ENCODE results near the gene PCYOX1L. TPM values are rescaled to one million over a fixed set of nuclear protein-coding genes. Genes with fewer than 3 reads are reported as not detected.

PCYOX1L gene
- total and polyA plus RNA-seq, 2 experiments from 2014 or later = 6.7 to 14.7 TPM

GRCh38 chr5:149387081-149387631 lies 29.3 kb downstream of the PCYOX1L start (continued):
- TF ChIP-seq JUNB (IDR thresholded peaks at IDR 0.05; ENCODE audit: unreplicated experiment) = no peak

- TF ChIP-seq EZH2 (IDR thresholded peaks at IDR 0.05; ENCODE audit: low read depth, unreplicated experiment) (no peak), POLR2AphosphoS5 (IDR thresholded peaks at IDR 0.05; ENCODE audit: low read depth) (no peak), ETS1 (IDR thresholded peaks at IDR 0.05) (no peak), JUNB (IDR thresholded peaks at IDR 0.05; ENCODE audit: unreplicated experiment) (no peak), ZNF462 (CRISPR knock-in tag; IDR thresholded peaks at IDR 0.05) (no peak), ZNF331 (CRISPR knock-in tag; IDR thresholded peaks at IDR 0.05; ENCODE audit: low read depth) (no peak), CTCF (conservative IDR thresholded peaks at IDR 0.05; ENCODE audit: low read depth in 2 of 2) (no peak), CREB1 (CRISPR knock-in tag; IDR thresholded peaks at IDR 0.05; ENCODE audit: low read depth) (no peak), ZNF114 (CRISPR knock-in tag; IDR thresholded peaks at IDR 0.05) (no peak), EZH2phosphoT487 (IDR thresholded peaks at IDR 0.05; ENCODE audit: unreplicated experiment) (no peak), REST (IDR thresholded peaks at IDR 0.05; ENCODE audit: unreplicated experiment) (no peak), STAT1 (IDR thresholded peaks at IDR 0.05; ENCODE audit: unreplicated experiment) (no peak), NANOG (IDR thresholded peaks at IDR 0.05; ENCODE audit: borderline replicate concordance) (no peak)
- H3K9me3 Mint-ChIP-seq = no peaks in the 10 kb centered on the region
- H3K27ac ChIP-seq (ENCODE audit: low read depth) = no peak overlapping the region
- no peaks in the 10 kb centered on the region for H3K36me3 ChIP-seq (ENCODE audit: insufficient read depth)
- no peaks in the 10 kb centered on the region for H3F3A ChIP-seq (replicated peaks; ENCODE audit: low read depth)
- ATAC-seq (no peak), DNase-seq (ENCODE audit: low spot score) (no peak)
- no peaks in the 10 kb centered on the region for H3K4me1 ChIP-seq (ENCODE audit: insufficient read depth)
- H3K4me1 Mint-ChIP-seq = no peaks in the 10 kb centered on the region
- no peak overlapping the region for H3K27ac Mint-ChIP-seq
- no peaks in the 10 kb centered on the region for H3K9me2 ChIP-seq (ENCODE audit: insufficient read depth)
- H3K4me2 ChIP-seq = no peak overlapping the region
- no peak overlapping the region for H3K4me3 ChIP-seq
- H3K36me3 Mint-ChIP-seq (ENCODE audit: low read depth) = no peaks in the 10 kb centered on the region
- H4K20me1 ChIP-seq (replicated peaks; ENCODE audit: insufficient read depth) = no peaks in the 10 kb centered on the region
- no peak overlapping the region for H2AFZ ChIP-seq
- no peaks in the 10 kb centered on the region for H3K27me3 ChIP-seq (ENCODE audit: insufficient read depth)
- no peak overlapping the region for H3K4me3 Mint-ChIP-seq
- peaks cover 5% of the 10 kb centered on the region for H3K27me3 Mint-ChIP-seq (ENCODE audit: insufficient read depth, low read depth, poor library complexity)
- H3K79me2 ChIP-seq (replicated peaks; ENCODE audit: insufficient read depth) = no peaks in the 10 kb centered on the region
Measured at GRCh38 chr5:149387982-149388381, 30.1 kb downstream of the PCYOX1L start.

All from GM23338 (cell line).